ENCODE measurements around the gene NEURL1.

The NEURL1 gene

GRCh38 chr10:103566536-103566935 is 73.0 kb downstream of the NEURL1 start:
- DNase-seq = no peak

DNA sequence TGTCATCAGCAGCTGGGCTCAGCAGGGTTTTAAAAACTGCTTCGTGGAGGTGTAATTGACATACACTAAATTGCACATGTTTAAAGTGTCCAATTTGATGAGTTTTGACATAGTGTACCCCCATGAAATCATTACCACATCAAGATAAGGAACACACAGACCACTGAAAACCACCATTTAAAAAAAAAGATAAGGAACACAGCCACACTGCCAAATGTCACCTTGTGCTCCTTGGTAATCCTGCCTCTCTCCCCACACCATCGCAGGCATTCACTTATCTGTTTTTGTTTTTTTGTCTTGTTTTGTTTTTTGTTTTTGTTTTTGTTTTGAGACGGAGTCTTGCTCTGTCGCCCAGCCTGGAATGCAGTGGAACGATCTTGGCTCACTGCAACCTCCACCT is 75.0 kb downstream of the NEURL1 start:
- DNase-seq = no peak

DNA sequence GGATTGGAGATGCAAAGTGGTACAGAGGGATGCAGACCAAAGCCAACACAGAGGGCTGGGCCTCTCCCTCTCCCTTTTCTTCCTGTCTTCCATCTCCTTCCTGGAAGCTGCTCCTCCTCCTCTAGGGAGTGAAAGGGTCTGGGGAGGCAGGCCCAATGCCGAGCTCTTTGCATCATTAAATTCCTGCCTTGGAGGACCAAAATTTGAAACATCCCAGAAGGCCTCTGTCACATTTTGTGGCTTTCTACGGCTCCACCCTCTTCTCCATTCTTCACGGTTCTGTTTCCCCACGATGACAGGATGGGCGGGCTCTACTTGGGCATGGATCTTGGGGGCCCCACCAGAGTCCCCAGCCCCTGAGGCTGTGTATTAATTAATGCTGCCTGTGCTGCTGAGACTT is 76.4 kb downstream of the NEURL1 start:
- DNase-seq = no peak

DNA sequence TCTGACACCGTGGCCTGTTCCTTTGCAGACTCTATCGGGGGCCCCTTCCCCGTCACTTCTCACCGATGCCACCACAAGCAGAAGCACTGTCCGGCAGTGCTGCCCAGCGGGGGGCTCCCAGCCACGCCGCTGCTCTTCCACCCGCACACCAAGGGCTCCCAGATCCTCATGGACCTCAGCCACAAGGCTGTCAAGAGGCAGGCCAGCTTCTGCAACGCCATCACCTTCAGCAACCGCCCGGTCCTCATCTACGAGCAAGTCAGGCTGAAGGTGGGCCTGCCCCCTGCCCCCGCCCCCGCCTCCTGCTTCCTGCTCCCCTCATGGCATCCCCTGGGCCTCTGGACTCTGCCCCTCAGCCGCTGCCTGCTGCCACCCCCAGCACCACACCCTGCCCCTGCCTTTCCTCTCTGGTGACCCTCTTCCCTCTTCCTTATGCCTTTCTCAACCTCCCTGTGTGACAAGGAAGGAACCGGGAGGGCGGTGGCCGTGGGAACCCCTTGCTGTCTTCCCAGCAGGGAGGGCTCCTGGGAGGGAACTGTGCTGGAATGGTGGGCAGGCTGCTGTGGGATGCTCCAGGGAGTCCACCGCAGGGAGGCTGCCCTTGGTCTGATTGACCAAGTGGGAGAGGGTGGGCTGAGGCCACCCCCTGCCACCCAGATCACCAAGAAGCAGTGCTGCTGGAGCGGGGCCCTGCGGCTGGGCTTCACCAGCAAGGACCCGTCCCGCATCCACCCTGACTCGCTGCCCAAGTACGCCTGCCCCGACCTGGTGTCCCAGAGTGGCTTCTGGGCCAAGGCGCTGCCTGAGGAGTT is 77.5 kb downstream of the NEURL1 start:
- no peak for DNase-seq

- DNase-seq = no peak
Observed at GRCh38 chr10:103571656-103571975, 78.1 kb downstream of the NEURL1 start.

GRCh38 chr10:103572347-103573204 is 79.1 kb downstream of the NEURL1 start:
- DNase-seq = no peak

GRCh38 chr10:103573205-103573487 is 79.6 kb downstream of the NEURL1 start:
- DNase-seq = no peak

DNA sequence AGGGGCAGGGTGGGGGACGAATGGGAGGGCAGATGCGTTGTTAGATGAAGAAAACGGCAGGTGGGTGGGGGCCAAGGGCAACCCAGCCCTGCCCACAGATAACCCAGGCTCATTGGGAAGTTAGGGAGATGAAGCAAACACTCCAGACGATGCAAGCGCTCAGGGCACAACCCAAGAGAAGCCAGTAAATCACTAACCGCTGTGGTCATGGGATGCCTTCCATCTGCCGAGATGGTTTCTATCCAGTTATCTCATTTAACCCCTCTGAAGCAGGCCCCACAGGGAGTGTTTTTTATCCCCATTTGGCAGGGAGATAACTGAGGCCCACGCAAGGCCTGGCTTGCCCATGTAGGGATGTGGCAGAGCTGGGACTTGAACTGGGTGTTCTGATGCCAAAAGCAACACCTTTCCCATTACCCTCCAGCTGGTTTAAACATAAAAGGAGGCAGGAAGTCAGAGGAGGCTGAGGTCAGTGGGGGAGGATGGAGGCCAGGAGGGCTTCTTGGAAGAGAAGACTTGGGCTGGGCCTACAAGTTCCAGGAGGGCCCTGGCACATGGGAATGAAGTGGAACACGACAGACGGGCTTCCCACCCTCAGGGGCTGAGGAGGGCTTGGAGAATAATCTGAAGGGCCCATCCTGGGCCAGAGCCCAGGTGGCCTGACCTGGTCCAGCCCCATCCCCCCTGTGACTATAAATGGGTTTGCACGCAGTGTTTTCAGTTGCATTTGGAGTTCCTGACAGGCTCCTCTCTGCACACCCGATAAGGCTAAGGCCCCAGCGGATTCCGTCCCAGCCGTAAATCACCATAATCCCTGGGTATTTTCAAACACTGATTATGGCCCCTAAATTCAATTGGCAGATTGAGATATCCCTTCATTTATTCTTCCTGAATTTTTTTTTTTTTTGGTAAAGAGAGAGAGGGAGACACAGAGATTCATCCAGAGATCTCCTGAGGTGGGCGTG is 80.9 kb downstream of the NEURL1 start:
- DNase-seq = no peak

DNA sequence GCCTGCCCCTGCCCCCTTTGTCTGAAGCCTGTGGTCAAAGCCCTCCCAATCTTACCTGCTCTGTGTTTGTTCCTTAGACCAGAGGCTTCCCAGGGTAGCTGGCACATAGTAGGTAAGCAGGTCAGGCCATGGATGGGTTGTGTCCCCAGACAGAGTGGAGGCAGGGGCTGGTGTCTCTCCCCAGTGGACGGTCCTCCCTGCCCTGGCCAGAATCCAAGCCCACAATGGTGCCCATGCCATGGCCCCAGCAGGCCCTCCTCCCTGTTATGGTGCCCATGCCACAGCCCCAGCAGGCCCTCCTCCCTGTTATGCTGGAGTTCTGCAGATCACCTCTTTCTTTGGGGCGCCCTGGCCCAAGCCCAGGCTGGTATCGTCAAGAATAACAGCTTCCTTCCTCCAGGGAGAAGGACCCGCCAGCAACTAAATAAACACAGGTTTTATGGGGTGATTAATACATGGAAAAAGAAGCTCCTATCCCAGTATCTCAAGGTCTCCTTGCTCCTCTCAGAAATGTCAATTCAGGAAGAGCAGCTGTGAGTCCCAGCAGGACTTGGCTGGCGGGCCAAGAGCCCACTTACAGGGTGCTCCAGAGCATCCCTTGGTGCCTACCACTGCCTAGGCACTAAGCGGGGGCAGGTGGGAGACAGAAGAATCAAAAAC is 82.0 kb downstream of the NEURL1 start:
- no peak for DNase-seq

DNA sequence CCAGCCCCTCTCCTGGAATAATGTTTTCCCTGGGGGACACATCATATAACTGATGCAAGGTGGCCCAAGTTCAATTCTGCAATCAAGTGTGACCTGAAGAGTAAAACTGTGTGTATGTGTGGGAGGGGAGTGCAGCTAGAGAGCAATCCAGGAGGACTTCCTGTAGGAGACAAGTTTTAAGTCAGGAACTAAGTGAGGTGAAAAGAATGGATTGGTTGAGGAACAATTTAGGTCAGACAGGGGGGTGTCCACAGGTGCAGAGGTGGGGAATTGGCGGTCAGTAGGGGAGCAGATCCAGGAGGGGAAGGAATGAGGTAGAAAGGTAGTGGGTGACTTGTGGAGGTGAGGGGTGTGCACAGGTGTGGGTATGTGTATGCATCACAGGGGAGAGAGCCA is 82.6 kb downstream of the NEURL1 start:
- DNase-seq = no peak

DNA sequence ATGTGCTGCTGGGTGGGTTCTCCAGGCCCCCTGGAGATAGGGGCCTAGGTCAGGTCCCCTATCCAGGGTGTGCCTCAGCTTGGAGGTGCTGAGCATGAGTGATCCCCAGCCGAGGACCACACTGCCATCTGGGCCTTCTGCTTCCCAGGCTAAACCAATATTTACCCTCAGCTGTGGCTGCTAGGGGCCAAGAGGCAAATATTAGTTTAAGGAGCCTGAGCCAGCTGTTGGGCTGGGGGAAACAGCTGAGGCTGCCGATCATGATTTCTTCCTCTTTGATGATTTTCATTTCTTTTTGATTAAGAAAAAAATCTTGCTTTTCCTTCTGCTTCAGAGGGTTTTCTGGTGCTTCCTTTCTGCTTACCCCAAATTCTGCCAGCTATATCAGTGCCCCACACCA is 83.4 kb downstream of the NEURL1 start:
- DNase-seq = no peak

DNA sequence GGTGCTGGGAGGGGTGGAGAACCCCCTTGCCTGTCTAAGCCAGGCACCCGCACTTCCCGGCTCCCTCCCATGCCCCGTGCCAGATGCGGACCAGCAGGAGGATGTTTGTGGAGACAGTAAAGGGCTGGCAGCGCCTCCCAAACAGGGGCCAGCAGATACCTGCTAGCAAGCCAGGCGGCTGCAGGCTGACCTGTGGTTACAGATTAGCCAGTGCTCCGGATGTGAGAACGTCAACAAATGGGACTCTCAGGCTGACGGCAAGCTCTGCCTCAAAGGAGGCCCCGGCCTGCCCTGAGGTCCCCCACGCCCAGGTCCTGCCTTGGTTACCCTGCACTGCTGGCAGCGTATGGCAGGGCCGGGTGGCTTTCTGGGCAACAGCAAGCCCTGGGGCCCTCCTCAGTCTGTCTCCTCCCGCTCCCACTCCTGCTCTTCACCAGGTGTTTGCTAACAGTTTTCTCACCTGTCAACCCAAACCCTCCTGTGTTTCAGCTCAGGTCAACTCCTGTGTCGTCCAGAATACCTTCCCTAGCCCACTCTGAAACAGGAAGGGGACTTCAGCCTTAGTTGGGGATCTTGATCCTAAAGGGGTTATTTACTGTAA is 85.4 kb downstream of the NEURL1 start:
- no peak for DNase-seq

DNA sequence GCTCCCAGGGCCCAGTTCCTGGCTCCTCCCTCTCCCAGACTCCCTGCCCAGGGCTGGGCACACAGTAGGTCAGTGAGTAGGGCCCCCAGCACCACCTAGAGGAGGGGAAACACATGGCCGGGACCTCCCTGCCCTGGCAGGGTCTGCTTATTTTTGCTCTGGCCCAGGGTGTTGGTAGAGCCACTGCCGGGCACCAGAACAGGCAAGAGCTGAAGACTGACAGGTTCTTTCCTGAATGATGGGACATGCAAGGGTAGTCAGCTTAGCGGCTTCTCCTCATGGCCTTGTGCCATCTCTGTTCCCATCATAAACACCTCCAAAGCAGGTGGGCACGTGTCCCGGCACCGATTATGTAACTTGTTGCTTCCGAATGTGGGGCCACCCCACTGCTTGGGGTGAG is 86.5 kb downstream of the NEURL1 start:
- DNase-seq = no peak

DNA sequence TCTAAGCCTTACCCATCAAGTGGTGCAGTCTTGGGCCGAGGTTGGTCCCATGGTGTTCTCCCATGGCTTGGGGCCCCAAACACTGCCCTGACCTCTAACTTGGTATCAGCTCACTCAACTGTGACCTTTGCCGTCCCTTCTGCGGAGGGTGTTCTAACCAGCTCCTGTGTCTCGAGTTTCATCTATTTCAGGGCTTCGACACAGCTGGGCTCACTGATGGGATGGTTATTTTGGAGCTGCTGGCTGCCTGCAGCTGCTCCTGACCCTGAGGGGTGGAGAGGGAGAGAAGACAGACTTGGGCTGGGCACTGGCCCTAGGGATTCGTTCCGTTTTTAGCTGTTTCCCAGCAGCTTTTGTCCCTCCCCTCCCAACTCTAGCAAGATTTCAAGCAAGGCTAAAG is 86.9 kb downstream of the NEURL1 start:
- no peak for DNase-seq

DNA sequence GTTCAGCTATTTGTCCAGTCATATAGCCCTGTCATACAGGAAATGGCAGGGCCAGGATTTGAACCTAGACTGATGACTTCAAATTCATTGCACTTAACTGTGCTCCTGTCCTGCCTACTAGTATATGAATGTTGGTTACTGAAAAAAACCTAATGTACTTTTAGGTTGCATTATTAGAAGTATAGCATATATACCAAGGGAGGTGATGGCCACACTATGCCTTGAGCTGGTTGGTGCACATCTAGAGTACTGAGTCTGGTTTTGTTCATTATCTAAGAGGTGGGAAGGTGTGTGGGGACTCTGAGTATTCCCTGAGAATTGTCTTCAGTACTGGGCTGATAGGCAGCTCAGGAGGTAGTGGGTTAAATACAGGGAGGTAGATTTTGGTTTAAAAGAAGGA is 88.0 kb downstream of the NEURL1 start:
- DNase-seq = peak in 1 of 5 experiments; percentile 21

DNA sequence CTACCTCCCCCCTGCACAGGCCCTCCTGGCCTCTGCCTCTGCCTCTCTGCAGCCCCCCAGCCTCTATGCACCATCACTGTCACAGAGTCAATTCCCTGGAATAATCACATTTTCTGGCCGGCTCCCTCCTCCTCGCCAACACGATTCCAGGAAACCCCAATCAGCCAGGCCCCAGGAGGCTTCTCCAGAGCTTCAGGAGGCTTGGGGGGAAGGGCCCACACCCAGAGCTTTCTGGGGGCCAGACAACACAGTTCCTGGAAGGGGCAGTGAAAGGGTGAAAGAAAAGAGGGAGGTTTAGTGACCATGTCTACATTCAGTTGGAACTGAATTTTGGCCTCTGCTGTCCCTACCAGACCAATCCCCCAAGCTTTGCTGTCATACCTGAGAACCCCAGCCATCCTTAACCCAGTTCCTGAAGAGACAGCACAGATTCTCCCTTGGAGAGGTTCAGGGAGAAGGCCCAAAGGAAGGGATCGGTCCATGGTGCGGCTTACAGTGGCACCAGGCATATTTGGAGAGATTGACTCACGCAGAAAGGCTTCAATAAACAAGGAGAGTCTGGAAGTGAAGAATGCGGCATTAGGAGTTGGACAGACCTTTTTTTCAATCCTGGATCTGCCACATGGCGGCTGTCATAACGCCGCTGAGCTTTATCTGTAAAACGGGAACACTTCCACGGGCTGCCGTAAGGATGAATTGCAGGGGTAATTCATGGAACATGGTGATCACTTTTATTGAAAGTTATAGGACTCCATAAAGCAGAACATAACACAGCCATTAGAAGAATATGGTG is 89.0 kb downstream of the NEURL1 start:
- no peak for DNase-seq

GRCh38 chr10:103583871-103584215 is 90.3 kb downstream of the NEURL1 start:
- DNase-seq = no peak

- peak; percentile 18 to 97 (median 51) for DNase-seq
Observed at GRCh38 chr10:103584216-103585010, 90.9 kb downstream of the NEURL1 start.

GRCh38 chr10:103585011-103585405 is 91.5 kb downstream of the NEURL1 start:
- no peak for DNase-seq

- DNase-seq = no peak
Observed at GRCh38 chr10:103587073-103587472, 93.6 kb downstream of the NEURL1 start.

Data from T-helper 2 cell (primary cell).